CD4-positive, alpha-beta T cell (primary cell): ENCODE results near the gene TRAF3IP3. TPM values are rescaled to one million over a fixed set of nuclear protein-coding genes. Genes with fewer than 3 reads are reported as not detected.

Experiments used
- ATAC-seq: fragments of 200-7000 bp; cut with Tn5 transposase; one replicate; pipeline ENCODE4 v1.10.0; 2022; ENCODE audit warnings: mild to moderate bottlenecking; ENCODE audit not compliant: poor library complexity
- CTCF ChIA-PET: fragments of 350-600 bp; sonication (Branson Sonifier 250); formaldehyde crosslinking; loops from one replicate; lab custom pipeline; 2021; ENCODE audit warnings: antibody characterized with exemption, inconsistent platforms; lab: Charles Lee
- POLR2A ChIA-PET: fragments of 350-600 bp; sonication (Branson Sonifier 250); formaldehyde crosslinking; loops from one replicate; lab custom pipeline; 2021; ENCODE audit warnings: antibody characterized with exemption, inconsistent platforms; lab: Charles Lee
- DNase-seq, 14 experiments: peaks; one replicate each; pipeline ENCODE4 v3.0.0-alpha.2; 2013 to 2020; ENCODE audit warnings: mixed read lengths in 2 of 14
- H3K27ac ChIP-seq, 2 donors: one replicate each; pipeline versions ENCODE4 v1.5.1 to v1.7.0; 2013; ENCODE audit warnings: low read length in 2 of 2, low read depth in 1 of 2, mild to moderate bottlenecking in 1 of 2
- H3K27me3 ChIP-seq, 2 experiments: 1 replicate in 1 of 2; 2 replicates in 1 of 2; pipeline versions ENCODE4 v1.6.1 to v1.7.0; 2013; ENCODE audit warnings: low read length in 2 of 2, control low read depth in 1 of 2, mild to moderate bottlenecking in 1 of 2, moderate library complexity in 1 of 2; ENCODE audit not compliant: insufficient read depth in 2 of 2, control insufficient read depth in 1 of 2
- H3K36me3 ChIP-seq: one replicate; pipeline ENCODE4 v1.6.1; 2013; ENCODE audit warnings: low read length, control low read depth; ENCODE audit not compliant: insufficient read depth
- H3K4me1 ChIP-seq: one replicate; pipeline ENCODE4 v1.6.1; 2013; ENCODE audit warnings: low read length, control low read depth; ENCODE audit not compliant: insufficient read depth
- H3K4me3 ChIP-seq: one replicate; pipeline ENCODE4 v1.5.1; 2013; ENCODE audit warnings: mild to moderate bottlenecking, low read length, moderate library complexity
- H3K9me3 ChIP-seq, 2 experiments: 1 replicate in 1 of 2; 2 replicates in 1 of 2; pipeline versions ENCODE4 v1.6.1 to v1.7.0; 2013; ENCODE audit warnings: low read length in 2 of 2, mild to moderate bottlenecking in 2 of 2, control low read depth in 1 of 2, moderate library complexity in 1 of 2; ENCODE audit not compliant: control insufficient read depth in 1 of 2, insufficient read depth in 1 of 2
- H3K27ac Mint-ChIP-seq: one replicate; pipeline ENCODE4 v1.8.0; 2020; ENCODE audit warnings: mixed read lengths
- H3K27me3 Mint-ChIP-seq: one replicate; pipeline ENCODE4 v1.8.0; 2021; ENCODE audit warnings: mixed read lengths
- H3K36me3 Mint-ChIP-seq: one replicate; pipeline ENCODE4 v1.8.0; 2021; ENCODE audit warnings: low read depth, mixed read lengths
- H3K4me1 Mint-ChIP-seq: one replicate; pipeline ENCODE4 v1.8.0; 2021; ENCODE audit warnings: low read depth, mixed read lengths
- H3K4me3 Mint-ChIP-seq: one replicate; pipeline ENCODE4 v1.8.0; 2020; ENCODE audit warnings: mild to moderate bottlenecking, mixed read lengths
- H3K9me3 Mint-ChIP-seq: one replicate; pipeline ENCODE4 v1.8.0; 2020; ENCODE audit warnings: mixed read lengths
- intact Hi-C, 2 experiments: fragments of 100-400 bp; cut with DNase I in 1 of 2; cut with micrococcal nuclease in 1 of 2; formaldehyde crosslinking; loops; one replicate each; pipeline versions ENCODE4 v1.15.1 to v1.9.0; 2023 to 2025; cut with DNase I, micrococcal nuclease
- total RNA-seq, 174 experiments: library from RNA in 2 of 174; stranded (reverse) in 2 of 174; gene quantifications; one replicate each; pipeline ENCODE4 v1.2.3 and lab custom pipeline; 2021 to 2026
- TF ChIP-seq, protein P1 (sequence below): fragments of 200-600 bp; IDR thresholded peaks from one replicate; pipeline ENCODE4 v1.8.0; 2022; ENCODE audit warnings: antibody characterized with exemption, mild to moderate bottlenecking

The TRAF3IP3 gene
- total RNA-seq, 2 experiments from 2014 or later = 279 to 290 TPM

DNA sequence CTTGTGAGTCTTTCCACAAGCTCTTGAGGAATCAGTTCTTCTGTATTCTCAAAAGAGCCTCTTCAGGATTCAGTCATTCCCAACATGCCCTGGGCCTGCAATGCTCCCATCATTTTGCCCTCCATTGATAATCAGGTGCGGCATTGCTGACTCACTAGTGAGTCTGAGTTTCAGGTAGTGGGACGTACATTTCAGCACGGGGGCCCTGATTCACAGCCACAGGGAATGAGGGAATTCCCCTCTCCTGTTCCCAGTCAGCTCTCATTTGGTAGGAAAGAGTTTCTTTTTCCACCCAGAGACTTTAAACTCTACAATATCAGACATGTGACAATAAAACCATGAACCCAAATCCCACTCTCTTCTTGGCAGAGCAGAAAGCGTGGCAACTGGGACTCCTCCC is 53.8 kb downstream of the TRAF3IP3 start:
- H3K27ac ChIP-seq = no peak overlapping the region
- POLR2A ChIA-PET = no interaction called here
- peaks cover 8% of the 10 kb centered on the region for H3K4me1 ChIP-seq
- CTCF ChIA-PET = interaction anchor here (1.8 kb wide), 1 partner anchor 62 kb away, joined by 4 read pairs; no protein-coding TSS in a partner anchor
- intact Hi-C loops = no loop called here
- H3K9me3 ChIP-seq = peaks cover 0 to 4% of the 10 kb centered on the region in 2 experiments
- Mint-ChIP-seq H3K4me1 (peaks cover 8% of the 10 kb centered on the region), H3K4me3 (no peak overlapping the region), H3K36me3 (no peaks in the 10 kb centered on the region), H3K9me3 (no peaks in the 10 kb centered on the region), H3K27ac (no peak overlapping the region), H3K27me3 (peaks cover 10% of the 10 kb centered on the region)
- ATAC-seq (no peak), DNase-seq (no peak)
- no peak overlapping the region for H3K4me3 ChIP-seq
- H3K27me3 ChIP-seq = peaks cover 0 to 3% of the 10 kb centered on the region in 2 experiments
- TF ChIP-seq, protein P1, sequence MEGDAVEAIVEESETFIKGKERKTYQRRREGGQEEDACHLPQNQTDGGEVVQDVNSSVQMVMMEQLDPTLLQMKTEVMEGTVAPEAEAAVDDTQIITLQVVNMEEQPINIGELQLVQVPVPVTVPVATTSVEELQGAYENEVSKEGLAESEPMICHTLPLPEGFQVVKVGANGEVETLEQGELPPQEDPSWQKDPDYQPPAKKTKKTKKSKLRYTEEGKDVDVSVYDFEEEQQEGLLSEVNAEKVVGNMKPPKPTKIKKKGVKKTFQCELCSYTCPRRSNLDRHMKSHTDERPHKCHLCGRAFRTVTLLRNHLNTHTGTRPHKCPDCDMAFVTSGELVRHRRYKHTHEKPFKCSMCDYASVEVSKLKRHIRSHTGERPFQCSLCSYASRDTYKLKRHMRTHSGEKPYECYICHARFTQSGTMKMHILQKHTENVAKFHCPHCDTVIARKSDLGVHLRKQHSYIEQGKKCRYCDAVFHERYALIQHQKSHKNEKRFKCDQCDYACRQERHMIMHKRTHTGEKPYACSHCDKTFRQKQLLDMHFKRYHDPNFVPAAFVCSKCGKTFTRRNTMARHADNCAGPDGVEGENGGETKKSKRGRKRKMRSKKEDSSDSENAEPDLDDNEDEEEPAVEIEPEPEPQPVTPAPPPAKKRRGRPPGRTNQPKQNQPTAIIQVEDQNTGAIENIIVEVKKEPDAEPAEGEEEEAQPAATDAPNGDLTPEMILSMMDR = no peak
- no peaks in the 10 kb centered on the region for H3K36me3 ChIP-seq

DNA sequence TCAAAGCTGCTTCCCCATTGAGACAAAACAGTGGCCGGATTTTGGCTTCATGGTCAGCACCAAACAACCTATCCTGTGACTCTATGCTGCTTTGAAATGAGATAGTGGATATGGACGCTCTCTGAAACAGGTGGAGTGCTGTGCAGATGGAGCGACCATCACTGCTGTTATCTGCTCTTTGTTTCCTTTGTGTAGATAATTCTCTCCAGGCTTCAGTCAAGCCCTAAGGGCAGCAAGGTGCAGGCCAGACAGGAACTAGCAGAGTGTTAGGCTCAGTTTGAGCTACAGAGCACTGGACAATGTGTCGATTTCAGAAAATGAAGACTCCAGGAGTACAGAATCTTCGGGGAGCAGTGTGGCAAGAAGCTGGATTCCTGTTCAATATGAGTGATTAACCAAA is 54.9 kb downstream of the TRAF3IP3 start:
- H3K4me1 Mint-ChIP-seq = peaks cover 15% of the 10 kb centered on the region
- TF ChIP-seq, protein P1 = no peak
- ATAC-seq (no peak), DNase-seq (no peak)
- no peaks in the 10 kb centered on the region for H3K9me3 Mint-ChIP-seq
- no peaks in the 10 kb centered on the region for H3K9me3 ChIP-seq
- no peak overlapping the region for H3K4me3 ChIP-seq
- no peaks in the 10 kb centered on the region for H3K36me3 Mint-ChIP-seq
- H3K4me1 ChIP-seq = peaks cover 4% of the 10 kb centered on the region
- no peak overlapping the region for H3K4me3 Mint-ChIP-seq
- peaks cover 5% of the 10 kb centered on the region for H3K27me3 Mint-ChIP-seq
- intact Hi-C loops = no loop called here
- ChIA-PET POLR2A (no interaction called here), CTCF (interaction anchor here (1.2 kb wide), 1 partner anchor 9 kb away, joined by 3 read pairs; no protein-coding TSS in a partner anchor)
- H3K27me3 ChIP-seq = no peaks in the 10 kb centered on the region
- no peak overlapping the region for H3K27ac Mint-ChIP-seq
- H3K27ac ChIP-seq = no peak overlapping the region
- no peaks in the 10 kb centered on the region for H3K36me3 ChIP-seq

DNA sequence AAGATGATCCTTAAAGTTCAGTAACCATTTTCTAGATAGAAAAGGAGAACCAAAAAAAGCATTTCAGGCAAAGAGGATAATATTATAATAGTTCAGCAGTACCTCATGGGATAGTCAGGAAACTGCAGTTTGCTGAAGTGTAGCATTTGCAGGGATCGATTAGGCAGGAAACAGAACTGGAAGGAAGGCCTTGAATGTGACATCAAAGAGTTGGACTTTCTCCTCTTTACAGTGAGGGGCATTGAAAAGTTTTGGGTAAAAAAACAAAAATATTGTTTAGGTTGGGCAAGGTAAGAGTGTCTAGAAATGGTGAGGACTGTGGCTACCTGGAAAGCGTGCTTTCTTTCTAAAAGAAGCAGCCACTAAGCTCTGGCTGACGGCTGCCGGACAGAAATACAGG is 58.0 kb downstream of the TRAF3IP3 start:
- TF ChIP-seq, protein P1 = no peak
- ChIA-PET CTCF (no interaction called here), POLR2A (no interaction called here)
- intact Hi-C loops = no loop called here
- Histone ChIP-seq H3K27me3 (peaks cover 0 to 5% of the 10 kb centered on the region in 2 experiments), H3K4me3 (no peak overlapping the region), H3K36me3 (no peaks in the 10 kb centered on the region), H3K9me3 (no peaks in the 10 kb centered on the region), H3K27ac (no peak overlapping the region), H3K4me1 (peaks cover 5% of the 10 kb centered on the region)
- peaks cover 10% of the 10 kb centered on the region for H3K4me1 Mint-ChIP-seq
- H3K4me3 Mint-ChIP-seq = no peak overlapping the region
- no peaks in the 10 kb centered on the region for H3K9me3 Mint-ChIP-seq
- ATAC-seq (no peak), DNase-seq (no peak)
- no peaks in the 10 kb centered on the region for H3K27me3 Mint-ChIP-seq
- no peaks in the 10 kb centered on the region for H3K36me3 Mint-ChIP-seq
- H3K27ac Mint-ChIP-seq = no peak overlapping the region
